Fibroblast of the conjunctiva (primary cell): ENCODE results near the gene TNFRSF6B.
"Not testable (repeated sequence)": the region's sequence is repeated elsewhere in the genome, so short reads cannot be mapped to it uniquely, and the experiment has no call there.

Experiments used
- DNase-seq: peaks from one replicate; pipeline ENCODE4 v3.0.0-alpha.2; 2010; ENCODE audit warnings: low read depth

The TNFRSF6B gene

DNA sequence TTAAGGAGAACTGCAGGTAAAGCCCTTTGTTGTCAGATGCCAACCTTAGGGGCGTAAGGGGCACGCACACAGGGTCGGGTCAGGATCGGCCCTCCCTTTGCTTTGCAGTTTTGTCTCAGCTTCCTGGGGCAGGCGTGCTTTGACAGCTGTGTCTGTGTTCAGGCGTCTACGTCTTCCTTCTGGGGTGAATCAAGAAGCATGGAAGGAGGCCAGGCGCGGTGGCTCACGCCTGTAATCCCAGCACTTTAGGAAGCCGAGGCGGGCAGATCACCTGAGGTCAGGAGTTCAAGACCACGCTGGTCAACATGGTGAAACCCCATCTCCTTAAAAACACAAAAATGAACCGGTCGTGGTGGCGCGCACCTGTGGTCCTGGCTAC lies 12.7 kb downstream of the TNFRSF6B start:
- no peak for DNase-seq

DNA sequence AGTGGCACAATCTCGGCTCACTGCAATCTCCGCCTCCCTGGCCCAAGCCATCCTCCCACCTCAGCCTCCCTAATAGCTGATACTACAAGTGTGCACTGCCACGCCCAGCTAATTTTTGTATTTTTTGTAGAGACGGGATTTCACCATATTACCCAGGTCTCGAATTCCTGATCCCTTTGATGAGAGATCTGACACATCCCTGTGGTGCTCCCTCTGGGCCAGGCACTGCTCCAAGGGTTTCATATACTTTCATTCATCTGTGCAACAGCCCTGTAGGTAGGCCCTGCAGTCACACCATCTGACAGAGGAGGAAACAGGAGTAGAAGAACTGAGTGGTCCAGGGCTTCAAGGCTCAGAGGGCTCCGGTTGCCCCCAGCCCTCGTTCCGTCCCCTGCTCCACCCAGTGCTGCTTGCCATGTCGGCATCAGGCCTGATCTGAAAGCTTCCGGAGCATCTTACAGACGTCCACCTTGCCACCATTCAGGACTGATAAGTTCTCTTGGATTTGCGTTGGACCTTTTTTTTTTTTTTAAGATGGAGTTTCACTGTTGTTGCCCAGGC lies 14.7 kb downstream of the TNFRSF6B start:
- no peak for DNase-seq

DNA sequence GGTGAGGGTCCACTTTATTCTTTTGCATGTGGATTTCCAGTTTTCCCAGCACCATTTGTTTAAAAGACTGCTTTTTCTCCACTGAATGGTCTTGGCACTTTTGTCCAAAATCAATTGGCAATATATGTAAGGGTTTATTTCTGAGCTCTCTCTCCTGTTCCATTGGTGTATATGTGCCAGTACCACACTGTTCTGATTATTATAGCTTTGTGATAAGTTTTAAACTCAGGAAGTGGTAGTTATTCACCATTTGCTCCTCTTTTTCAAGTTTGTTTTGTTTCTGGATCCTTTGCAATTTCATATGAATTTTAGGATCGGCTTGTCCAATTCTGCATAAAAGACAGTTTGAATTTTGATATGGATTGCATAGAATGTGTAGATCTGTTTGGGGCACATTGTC lies 15.7 kb downstream of the TNFRSF6B start:
- DNase-seq, result no peak

DNA sequence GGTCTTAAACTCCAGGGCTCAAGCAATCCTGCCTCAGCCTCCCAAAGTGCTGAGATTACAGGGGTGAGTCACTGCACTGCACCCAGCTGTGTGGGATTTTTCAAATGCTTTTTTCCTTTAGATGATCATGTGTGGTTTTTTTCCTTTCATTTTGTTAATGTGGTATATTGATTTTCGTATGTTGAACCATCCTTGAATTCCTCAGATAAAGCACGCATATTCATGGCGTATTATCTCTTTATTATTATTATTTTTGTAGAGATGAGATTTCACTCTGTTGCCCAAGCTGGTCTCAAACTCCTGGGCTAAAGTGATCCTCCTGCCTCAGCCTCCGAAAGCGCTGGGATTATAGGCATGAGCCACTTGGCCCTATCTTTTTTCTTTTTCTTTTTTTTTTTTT lies 18.4 kb downstream of the TNFRSF6B start:
- no peak for DNase-seq

DNA sequence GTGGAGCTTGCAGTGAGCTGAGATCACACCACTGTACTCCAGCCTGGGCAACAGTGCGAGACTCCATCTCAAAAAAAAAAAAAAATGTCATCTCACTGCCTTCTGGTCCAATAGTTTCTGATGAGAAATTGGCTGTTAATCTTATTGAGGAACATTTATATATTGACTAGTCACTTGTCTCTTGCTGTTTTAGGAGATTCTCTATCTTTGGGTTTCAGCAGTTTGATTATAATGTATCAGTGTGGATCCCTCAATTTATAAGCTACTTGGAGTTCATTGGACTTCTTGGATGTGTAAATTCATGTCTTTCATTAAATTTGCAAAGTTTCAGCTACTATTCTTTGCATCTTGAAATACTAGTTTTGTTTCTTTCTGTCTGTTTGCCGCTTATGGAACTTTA lies 22.5 kb downstream of the TNFRSF6B start:
- no peak for DNase-seq

DNA sequence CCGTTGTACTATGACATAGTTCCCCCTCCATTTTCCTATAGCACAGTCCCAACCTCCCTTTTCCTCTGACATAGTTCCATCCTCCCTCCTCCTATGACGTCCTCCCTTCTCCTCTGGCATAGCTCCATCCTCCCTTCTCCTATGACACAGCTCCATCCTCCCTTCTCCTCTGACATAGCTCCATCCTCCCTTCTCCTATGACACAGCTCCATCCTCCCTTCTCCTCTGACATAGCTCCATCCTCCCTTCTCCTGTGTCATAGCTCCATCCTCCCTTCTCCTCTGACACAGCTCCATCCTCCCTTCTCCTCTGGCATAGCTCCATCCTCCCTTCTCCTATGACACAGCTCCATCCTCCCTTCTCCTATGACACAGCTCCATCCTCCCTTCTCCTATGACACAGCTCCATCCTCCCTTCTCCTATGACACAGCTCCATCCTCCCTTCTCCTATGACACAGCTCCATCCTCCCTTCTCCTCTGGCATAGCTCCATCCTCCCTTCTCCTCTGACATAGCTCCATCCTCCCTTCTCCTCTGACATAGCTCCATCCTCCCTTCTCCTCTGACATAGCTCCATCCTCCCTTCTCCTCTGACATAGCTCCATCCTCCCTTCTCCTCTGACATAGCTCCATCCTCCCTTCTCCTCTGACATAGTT lies 26.6 kb downstream of the TNFRSF6B start:
- DNase-seq, result not testable (repeated sequence)

DNA sequence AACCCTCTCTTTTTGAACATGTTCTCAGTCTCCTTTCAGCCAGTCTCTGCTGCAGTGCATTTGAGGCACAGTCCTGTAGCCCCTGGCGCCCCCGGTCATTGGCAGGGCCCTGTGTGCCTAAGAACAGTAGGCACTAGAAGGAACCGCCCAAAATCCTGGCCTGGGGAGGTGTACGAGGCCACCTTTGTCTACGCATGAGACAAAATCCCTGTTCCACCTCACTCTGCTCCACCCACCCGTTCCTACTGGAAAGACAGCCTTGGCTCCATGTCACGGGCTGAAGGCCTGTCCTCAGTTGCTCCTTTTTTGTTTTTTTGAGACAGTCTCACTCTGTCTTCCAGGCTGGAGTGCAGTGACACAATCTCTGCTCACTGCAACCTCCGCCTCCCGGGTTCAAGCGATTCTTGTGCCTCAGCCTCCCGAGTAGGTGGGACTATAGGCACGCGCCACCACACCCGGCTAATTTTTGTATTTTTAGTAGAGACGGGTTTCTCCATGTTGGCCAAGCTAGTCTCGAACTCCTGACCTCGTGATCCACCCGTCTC lies 33.8 kb downstream of the TNFRSF6B start:
- DNase-seq, result not testable (repeated sequence)

DNA sequence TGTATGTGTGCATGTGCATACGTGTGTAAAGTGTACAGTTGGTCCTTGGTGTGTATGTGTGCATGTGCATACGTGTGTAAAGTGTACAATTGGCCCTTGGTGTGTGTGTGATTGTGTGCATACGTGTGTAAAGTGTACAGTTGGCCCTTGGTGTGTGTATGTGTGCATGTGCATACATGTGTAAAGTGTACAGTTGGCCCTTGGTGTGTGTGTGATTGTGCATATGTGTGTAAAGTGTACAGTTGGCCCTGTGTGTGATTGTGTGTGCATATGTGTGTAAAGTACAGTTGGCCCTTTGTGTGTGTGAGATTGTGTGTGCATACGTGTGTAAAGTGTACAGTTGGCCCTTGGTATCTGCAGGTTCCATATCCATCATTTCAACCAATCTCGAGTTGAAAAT lies 35.0 kb downstream of the TNFRSF6B start:
- no peak for DNase-seq

DNA sequence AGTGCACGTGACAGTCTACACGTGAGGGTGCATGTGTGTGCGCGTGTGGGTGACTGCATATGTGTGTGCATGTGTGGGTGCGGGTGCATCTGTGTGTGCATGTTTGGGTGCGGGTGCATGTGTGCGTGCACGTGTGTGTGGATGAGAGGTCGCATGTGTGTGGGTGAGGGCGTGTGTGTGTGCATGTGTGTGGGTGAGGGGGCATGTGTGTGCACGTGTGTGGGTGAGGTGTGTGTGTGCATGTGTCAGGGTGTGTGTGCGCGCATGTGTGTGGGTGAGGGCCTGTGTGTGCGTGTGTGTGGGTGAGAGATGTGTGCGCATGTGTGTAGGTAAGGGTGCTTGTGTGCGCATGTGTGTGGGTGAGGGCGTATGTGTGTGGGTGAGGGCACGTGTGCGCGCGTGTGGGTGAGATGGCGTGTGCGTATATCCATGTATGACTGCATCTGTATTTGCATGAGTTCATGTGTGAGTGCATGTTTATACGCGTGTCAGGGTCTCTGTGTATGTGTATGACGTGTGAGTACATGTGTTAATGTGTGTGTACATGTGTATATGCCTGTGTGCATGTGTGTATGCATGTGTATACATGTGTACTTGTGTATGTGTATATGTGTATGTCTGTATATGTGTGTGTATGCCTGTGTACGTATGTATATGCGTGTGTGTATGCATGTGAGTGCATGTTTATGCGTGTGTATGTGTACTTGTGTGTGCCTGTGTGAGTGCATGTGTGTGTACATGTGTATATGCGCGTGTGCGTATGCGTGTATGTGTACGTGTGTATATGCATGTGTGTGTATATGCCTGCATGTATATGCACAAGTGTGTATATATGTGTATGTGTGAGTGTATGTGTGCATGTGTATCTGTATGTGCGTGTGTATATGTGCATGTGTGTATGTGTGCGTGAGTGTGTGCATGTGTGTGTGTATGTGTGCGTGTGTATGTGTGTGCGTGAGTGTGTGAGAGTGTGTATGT lies 36.0 kb downstream of the TNFRSF6B start:
- DNase-seq, result no peak

DNA sequence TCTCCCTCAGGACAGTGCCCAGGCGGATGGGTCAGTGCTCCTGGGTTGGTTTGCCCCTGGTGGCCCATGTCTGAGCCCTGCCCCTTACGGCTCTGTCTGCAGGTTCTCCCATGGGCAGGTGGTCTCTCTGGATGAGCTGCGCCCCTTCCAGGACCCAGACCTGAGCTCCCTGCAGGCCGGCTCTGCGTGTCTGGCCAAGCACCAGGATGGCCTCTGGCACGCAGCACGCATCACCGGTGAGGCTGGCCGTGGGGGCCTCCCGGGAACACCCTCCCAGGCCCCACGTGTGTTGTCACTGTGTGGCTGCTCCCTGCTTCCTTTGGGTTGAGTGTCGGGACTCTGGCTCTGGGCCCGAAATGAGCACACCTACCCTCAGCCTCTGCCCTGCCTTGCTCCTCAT lies 36.7 kb downstream of the TNFRSF6B start:
- DNase-seq, result no peak

DNA sequence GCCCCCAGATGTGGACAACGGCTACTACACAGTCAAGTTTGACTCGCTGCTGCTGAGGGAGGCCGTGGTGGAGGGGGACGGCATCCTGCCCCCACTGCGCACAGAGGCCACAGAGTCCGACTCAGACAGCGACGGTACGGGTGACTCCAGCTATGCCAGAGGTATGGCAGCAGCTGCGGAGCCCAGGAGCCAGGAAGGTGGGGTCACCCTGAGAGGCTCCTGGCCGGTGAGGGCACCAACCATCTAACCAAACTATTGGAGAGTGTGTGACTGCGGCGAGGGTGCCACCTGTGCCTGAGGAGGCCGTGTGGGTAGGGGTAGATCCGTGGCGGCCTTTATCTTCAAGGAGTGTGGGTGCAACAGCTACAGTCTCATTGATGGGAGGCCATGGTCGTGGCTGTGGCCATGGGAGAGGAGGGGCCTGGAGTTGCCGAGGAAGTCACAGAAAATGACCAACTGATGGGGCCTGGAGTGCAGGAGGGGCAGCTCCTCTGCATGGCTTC lies 37.2 kb downstream of the TNFRSF6B start:
- DNase-seq, result no peak

DNA sequence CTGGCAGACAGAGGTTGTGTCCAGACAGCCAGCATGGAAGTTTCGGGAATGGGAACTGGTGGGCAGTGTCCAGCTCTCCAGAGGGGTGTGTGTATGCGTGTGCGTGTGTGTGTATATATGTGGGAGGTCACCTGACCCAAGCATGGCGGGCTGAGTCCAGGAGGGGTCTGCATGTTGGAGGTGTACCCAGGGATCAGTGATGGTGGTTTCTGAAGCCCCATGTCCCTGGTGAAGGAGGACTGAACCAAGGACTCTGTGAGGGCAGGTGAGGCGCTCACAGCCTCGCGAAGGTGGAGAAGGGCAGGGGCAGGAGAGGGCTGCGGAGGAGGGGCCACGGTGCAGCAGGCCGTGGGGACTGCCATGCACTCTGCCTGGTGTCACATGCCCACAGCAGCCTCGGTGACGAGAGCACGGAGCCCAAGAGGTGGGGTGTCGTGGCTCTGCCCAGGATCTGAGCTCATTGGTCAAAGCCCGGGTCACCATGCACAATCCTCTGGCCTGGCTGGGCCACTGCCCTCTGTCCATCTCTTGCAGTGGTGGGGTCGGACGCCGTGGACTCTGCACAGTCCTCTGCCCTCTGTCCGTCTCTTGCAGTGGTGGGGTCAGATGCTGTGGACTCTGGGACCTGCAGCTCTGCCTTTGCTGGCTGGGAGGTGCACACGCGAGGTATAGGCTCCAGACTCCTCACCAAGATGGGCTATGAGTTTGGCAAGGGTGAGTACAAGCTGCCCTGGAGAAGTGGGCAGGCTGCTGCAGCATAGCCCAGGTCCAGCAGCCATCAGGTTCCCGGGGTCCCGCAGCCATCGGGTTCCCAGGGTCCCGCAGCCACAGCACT lies 37.9 kb downstream of the TNFRSF6B start:
- DNase-seq, result no peak

DNA sequence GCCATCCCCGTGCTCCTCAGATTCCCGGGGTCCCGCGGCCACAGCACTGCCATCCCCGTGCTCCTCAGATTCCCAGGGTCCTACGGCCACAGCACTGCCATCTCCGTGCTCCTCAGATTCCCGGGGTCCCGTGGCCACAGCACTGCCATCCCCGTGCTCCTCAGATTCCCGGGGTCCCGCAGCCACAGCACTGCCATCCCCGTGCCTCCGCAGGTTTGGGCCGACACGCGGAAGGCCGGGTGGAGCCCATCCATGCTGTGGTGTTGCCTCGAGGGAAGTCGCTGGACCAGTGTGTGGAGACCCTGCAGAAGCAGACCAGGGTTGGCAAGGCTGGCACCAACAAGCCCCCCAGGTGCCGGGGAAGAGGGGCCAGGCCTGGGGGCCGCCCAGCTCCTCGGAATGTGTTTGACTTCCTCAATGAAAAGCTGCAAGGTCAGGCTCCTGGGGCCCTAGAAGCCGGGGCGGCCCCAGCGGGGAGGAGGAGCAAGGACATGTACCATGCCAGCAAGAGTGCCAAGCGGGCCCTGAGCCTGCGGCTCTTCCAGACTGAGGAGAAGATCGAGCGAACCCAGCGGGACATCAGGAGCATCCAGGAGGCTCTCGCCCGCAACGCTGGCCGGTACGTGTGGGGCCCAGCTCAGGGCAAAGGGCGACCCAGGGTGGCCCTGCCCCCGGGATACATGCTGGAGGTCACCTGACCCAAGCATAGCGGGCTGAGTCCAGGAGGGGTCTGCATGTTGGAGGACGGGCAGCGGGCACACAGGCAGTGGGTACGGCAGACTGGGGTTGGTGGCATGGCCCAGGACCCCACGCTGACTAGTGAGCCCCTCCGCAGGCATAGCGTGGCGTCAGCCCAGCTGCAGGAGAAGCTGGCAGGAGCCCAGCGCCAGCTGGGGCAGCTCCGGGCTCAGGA lies 38.8 kb downstream of the TNFRSF6B start:
- no peak for DNase-seq

DNA sequence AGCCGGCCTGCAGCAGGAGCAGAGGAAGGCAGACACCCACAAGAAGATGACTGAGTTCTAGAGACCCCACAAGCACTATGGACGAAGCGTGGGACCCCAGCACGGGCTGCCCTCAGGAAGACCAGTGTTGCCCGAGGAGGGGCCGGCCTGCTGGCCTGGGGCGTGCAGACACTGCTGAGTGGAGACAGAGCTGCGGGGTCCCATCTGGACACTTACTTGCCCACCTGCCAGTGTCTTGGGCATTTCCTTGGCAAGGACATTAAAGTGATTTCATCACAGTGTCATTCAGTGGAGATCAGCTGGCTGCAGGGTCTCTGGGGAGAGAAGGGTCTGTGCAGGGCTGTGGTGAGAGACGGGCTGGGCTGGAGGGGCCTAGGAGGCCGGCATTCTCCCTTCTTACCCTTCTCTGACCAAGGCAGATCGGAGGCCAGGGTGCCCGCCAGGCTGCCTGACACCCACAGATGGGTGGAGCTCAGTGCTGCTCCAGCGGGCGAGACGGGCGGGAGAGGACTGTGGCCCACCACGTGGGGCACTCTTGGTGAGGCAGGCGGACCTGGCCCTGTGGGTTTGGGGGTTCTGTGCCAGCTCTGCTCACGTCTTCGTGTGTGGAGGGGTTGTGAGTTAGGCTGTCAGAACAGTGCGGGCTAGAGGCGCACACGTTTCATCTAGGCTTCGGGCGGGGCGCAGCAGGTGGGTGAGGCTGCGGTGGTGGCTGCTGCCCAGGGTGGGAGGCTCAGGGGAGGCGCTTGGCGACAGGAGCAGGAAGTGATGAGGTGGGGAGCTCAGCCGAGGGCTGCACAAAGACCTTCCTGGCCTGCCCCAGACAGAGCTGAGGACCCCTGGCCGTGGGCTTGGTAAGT lies 39.6 kb downstream of the TNFRSF6B start, which contains the start of gene LIME1:
TSS of gene LIME1 (plus strand) at position 806 of the 860 bp plus-strand sequence. CDS start 886 bp downstream, outside the sequence.
- DNase-seq, result no peak

DNA sequence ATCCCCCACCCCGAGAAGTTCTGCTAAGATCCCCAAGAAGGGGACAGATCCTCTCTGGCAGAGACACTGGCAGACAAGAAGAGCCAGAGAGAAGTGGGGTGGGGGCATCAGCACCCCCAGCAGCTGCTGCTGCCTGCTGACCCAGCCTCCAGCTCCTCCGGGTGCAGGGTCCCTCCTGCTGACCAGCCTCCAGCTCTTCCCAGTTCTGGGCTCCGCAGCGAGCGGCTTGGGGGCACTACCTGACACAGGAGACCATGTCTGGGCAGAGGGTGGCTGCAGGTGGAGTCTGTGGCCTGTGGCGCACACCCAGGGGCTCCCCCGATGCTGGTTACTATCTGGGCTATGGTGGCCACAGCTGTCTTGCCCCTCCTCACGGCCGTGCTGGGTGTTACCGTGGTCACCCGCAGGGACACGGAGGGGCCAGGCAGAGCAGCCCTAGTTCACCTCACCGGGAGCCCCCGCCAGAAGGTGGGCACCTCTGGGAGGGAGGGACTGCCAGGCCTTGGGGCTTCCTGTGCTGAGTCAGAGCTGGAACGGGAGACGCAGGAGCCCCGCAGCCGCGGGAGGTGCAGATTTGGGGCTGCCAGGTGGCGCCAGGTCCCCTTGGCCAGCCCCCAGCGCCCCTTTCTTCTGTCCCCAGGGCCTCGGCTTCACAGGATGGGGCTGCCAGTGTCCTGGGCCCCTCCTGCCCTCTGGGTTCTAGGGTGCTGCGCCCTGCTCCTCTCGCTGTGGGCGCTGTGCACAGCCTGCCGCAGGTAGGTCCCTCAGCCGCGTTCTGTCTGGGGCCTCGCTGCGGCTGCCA lies 40.6 kb downstream of the TNFRSF6B start:
- DNase-seq, result no peak

DNA sequence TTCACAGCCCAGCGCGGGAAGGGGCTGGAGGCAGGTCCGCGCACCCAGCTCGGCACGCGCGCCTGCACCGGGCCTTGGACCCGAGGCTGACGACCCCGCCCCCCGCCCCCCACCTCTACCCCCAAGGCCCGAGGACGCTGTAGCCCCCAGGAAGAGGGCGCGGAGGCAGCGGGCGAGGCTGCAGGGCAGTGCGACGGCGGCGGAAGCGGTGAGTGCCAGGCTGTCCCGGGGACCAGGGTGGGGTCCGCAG lies 41.2 kb downstream of the TNFRSF6B start:
- DNase-seq, result no peak

DNA sequence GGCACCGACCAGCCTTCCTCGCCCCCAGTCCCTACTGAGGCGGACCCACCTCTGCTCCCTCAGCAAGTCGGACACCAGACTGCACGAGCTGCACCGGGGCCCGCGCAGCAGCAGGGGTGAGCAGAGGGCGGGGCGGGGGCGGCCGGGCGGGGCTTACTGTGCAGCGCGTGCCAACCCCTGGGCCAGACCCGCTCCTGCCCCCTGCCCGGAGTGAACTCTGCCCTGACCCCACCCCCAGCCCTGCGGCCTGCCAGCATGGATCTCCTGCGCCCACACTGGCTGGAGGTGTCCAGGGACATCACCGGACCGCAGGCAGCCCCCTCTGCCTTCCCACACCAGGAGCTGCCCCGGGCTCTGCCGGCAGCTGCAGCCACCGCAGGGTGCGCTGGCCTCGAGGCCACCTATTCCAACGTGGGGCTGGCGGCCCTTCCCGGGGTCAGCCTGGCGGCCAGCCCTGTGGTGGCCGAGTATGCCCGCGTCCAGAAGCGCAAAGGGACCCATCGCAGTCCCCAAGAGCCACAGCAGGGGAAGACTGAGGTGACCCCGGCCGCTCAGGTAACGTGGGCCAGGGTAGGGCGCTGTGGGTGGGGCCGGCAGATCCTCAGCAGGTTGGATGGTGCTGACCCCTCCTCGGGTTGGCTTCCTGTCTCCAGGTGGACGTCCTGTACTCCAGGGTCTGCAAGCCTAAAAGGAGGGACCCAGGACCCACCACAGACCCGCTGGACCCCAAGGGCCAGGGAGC lies 41.7 kb downstream of the TNFRSF6B start:
- no peak for DNase-seq

DNA sequence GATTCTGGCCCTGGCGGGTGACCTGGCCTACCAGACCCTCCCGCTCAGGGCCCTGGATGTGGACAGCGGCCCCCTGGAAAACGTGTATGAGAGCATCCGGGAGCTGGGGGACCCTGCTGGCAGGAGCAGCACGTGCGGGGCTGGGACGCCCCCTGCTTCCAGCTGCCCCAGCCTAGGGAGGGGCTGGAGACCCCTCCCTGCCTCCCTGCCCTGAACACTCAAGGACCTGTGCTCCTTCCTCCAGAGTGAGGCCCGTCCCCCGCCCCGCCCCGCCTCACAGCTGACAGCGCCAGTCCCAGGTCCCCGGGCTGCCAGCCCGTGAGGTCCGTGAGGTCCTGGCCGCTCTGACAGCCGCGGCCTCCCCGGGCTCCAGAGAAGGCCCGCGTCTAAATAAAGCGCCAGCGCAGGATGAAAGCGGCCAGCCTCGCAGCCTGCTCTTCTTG lies 42.3 kb downstream of the TNFRSF6B start:
- no peak for DNase-seq
